Epidermal melanocyte (primary cell): Measurements from ENCODE around the gene POP5.
A peak's percentile ranks its signal among the peaks of the same experiment; 100 is the strongest.

Experiments used
- DNase-seq: peaks from one replicate; pipeline ENCODE4 v3.0.0; 2011; ENCODE audit warnings: low spot score; ENCODE audit not compliant: insufficient read length

Gene POP5

DNA sequence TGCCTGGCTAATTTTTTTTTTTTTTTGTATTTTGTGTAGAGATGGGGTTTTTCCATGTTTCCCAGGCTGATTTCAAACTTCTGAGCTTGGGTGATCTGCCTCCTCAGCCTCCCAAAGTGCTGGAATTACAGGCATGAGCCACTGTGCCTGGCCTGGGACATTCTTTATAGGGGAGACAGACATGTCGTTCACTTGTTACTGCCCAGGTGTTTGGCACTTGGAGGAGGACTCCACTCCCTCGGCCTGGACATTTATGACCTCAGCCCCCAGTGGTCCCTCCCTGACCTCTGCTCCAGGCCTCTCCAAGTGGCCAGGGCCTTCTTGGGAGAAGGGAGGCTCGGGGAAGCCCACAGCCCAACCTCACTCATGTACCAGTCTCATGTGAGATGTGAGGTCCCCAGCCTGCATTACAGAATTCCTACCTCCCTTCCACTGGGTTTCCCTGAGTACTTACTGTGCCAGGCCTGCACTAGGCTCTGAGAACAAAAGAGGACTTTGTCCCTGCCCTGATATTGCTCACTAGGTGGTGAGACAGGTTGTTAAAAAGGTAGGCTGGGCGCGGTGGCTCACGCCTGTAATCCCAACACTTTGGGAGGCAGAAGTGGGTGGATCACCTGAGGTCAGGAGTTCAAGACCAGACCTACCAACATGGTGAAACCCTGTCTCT lies 9.7 kb upstream of the POP5 start:
- no peak for DNase-seq

GRCh38 chr12:120588948-120589930 lies 8.0 kb upstream of the POP5 start:
- DNase-seq: no peak

DNA sequence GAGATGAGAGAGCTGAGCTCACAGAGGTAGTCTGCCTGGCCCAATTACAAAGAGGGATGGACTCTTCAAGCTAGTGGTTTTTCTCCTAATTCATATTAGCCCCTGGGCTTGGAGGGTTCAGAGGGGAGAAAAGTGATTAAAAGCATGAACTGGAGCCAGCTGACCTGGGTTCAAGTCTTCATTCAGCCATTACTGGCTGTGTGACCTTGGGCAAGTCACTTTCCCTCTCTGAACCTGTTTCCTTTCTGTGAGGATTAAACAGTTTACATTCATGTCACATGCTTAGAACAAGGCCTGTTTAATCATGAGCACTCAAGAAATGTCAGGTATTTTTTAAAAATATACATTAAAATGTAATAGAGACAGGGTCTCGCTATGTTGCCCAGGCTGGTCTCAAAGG lies 7.2 kb upstream of the POP5 start:
- no peak for DNase-seq

- no peak for DNase-seq
Measured at GRCh38 chr12:120586860-120587259, 5.7 kb upstream of the POP5 start.

GRCh38 chr12:120586206-120586605 lies 5.0 kb upstream of the POP5 start:
- DNase-seq: no peak

GRCh38 chr12:120584343-120585149 lies 3.3 kb upstream of the POP5 start:
- DNase-seq: no peak

- DNase-seq: peak; percentile 63
Measured at GRCh38 chr12:120583478-120584030, 2.4 kb upstream of the POP5 start.

DNA sequence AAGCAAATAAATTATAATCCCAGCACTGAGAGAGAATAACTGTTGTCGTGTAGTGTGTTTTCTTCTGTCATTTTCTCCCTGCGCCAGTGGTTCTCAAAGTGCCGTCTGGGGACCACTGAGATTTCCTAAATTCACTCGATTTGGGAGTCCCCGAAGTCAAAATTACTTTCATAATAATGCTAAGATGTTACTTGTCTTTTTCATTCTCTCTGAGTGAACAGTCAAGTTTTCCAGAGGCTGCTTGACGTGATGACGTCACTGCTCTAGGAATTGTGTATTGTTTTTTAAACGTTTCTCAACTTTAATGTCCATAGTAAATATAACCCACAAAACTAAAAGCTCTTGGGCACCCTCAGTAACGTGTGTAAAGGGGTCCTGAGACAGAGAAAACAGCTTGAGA lies 796 bp upstream of the POP5 start:
- no peak for DNase-seq

GRCh38 chr12:120579179-120579578 lies 2.0 kb downstream of the POP5 start:
- DNase-seq: no peak

GRCh38 chr12:120574106-120574505 lies 7.1 kb downstream of the POP5 start:
- DNase-seq: no peak

DNA sequence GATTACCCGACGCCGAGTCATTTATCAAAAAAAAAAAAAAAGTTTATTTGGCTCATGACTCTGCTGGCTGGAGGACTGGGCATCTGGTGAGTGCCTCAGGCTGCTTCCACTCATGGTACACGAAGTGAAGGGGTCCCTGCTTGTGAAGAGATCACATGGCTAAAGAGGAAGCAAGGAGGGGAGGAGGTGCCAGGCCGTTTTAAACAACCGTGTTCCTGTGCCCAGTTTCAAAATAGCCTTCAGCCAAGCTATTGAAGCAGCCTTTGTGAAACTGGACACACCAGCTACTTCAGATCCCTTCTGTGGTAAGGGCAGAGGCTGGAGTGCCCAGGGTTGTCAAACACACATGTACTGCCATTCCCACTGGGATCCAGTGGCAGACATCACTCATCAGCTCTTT lies 7.6 kb downstream of the POP5 start:
- no peak for DNase-seq

- no peak for DNase-seq
Measured at GRCh38 chr12:120571299-120571698, 9.9 kb downstream of the POP5 start.

DNA sequence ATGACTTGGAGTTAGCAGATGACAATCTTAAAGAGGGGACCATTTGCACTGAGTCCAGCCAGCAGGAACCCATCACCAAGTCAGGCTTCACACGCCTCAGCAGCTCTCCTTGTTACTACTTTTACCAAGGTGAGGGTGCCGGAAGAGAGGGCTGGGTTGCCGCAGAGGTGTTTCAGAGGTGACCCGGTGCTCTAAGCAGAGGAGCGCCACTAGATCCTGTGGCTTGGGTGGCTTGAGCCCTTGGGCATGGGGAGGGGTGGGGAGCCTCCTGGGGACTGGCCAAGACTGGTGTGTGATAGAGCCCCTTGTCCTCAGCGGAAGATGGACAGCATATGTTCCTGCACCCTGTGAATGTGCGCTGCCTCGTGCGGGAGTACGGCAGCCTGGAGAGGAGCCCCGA lies 17.7 kb downstream of the POP5 start:
- DNase-seq: no peak

GRCh38 chr12:120562906-120563305 lies 18.3 kb downstream of the POP5 start:
- no peak for DNase-seq

DNA sequence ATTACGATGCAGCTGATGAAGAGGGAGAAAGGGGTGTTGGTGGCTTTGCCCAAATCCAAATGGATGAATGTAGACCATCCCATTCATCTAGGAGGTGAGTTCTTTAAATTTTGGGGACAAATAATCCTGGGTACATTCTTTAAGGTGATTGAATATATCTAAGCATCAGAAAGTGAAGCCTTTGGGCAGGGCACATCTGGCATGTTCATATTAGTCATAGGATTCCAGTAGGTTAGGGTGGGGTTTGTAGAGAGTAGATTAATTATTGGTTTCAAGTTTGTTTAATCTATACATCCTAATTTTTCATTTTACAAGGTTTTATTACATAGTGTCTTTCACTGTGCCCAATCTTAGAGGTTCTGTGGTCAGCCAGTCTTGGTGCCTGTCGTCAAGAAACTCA lies 23.6 kb downstream of the POP5 start:
- no peak for DNase-seq

DNA sequence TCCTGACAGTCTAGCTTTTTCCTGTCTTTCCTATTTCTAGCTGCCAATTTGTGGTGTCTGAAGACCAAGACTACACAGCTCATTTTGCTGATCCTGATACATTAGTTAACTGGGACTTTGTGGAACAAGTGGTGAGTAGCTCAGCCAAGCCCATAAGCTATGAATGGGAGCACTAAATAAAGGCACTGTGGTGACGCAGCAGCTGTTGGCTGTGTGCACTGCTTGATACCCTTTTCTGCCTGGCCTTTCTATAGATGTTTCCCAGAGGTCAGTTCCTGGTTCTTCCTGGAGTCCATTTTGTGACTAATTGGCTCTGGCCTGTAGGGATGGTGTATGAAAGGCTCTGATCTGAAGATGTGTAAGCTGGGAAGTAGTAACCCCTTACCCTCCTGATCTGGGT lies 26.5 kb downstream of the POP5 start:
- no peak for DNase-seq

DNA sequence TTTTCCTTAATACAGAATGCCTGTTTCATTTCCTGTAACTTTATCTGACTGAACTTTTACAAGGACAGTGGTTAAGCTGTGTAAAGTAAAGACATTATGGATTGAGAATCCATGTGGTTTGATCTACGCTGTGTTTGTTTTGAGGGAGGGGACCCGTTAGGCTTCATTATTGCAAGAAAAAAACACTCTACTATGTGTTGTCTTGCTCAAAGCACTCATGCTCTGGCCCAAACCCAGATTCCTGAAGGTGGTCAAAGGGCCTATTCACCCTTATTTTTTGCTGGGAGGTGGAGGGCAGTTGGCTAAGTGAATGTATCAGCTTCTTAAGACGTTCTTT lies 35.2 kb downstream of the POP5 start:
- DNase-seq: no peak

GRCh38 chr12:120544691-120545090 lies 36.5 kb downstream of the POP5 start:
- no peak for DNase-seq

DNA sequence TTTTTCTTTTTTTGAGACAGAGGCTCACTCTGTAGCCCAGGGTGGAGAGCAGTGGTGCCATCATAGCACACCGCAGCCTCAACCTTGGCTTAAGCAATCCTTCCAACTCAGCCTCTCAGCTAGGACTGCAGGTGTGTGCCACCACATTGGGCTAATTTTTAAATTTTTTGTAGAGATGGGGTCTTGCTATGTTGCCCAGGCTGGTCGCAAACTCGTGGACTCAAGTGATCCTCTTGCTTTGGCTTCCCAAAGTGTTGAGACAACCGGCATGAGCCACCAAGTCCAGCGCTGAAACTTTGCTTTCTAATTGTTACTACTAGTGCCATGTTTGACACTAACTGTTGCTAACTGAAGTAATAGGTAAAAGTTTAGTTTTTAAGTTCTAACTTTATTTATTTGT lies 39.0 kb downstream of the POP5 start:
- no peak for DNase-seq

GRCh38 chr12:120540445-120540844 lies 40.8 kb downstream of the POP5 start:
- DNase-seq: no peak

- no peak for DNase-seq
Measured at GRCh38 chr12:120539303-120539702, 41.9 kb downstream of the POP5 start.
